Glutamatergic neuron (in vitro differentiated cells): ENCODE results near the gene NR3C2. TPM values are rescaled to one million over a fixed set of nuclear protein-coding genes. Genes with fewer than 3 reads are reported as not detected.

Source experiments
- DNase-seq: peaks from one replicate; pipeline ENCODE4 v3.0.0; 2022
- H3K27ac Mint-ChIP-seq: one replicate; pipeline ENCODE4 v1.8.0; 2020; ENCODE audit warnings: mild to moderate bottlenecking, mixed read lengths, inconsistent platforms; ENCODE audit not compliant: unreplicated experiment
- H3K27me3 Mint-ChIP-seq: one replicate; pipeline ENCODE4 v1.8.0; 2020; ENCODE audit warnings: mild to moderate bottlenecking, moderate library complexity, mixed read lengths, inconsistent platforms; ENCODE audit not compliant: unreplicated experiment
- H3K36me3 Mint-ChIP-seq: one replicate; pipeline ENCODE4 v1.8.0; 2020; ENCODE audit warnings: mild to moderate bottlenecking, mixed read lengths, inconsistent platforms; ENCODE audit not compliant: unreplicated experiment
- H3K4me1 Mint-ChIP-seq: one replicate; pipeline ENCODE4 v1.8.0; 2020; ENCODE audit warnings: mild to moderate bottlenecking, low read depth, mixed read lengths, inconsistent platforms; ENCODE audit not compliant: unreplicated experiment
- H3K4me3 Mint-ChIP-seq: one replicate; pipeline ENCODE4 v1.8.0; 2020; ENCODE audit warnings: mild to moderate bottlenecking, mixed read lengths, inconsistent platforms; ENCODE audit not compliant: unreplicated experiment
- H3K9me3 Mint-ChIP-seq: one replicate; pipeline ENCODE4 v1.8.0; 2020; ENCODE audit warnings: mild to moderate bottlenecking, moderate library complexity, mixed read lengths, inconsistent platforms; ENCODE audit not compliant: unreplicated experiment
- CTCF ChIP-seq: fragments of 200-600 bp; sonication (generic); IDR thresholded peaks from one replicate; pipeline ENCODE4 v1.5.0; 2021; ENCODE audit not compliant: partially characterized antibody, unreplicated experiment
- total RNA-seq: library from RNA; stranded (reverse); fragmentation: NEBNext Ultra II Directional; extraction: Animal tissue kit (Norgen Biotek cat#: 25700); gene quantifications from one replicate; pipeline ENCODE4 v1.2.1, GENCODE V29; 2021; ENCODE audit not compliant: unreplicated experiment

Gene NR3C2
- total RNA-seq, 1 donor from 2014 or later: 0.29 TPM

- Mint-ChIP-seq H3K27ac (no peak overlapping the region), H3K27me3 (no peaks in the 10 kb centered on the region), H3K4me3 (no peak overlapping the region), H3K9me3 (peaks cover 6% of the 10 kb centered on the region), H3K4me1 (no peaks in the 10 kb centered on the region), H3K36me3 (peaks cover 23% of the 10 kb centered on the region)
- no peak for DNase-seq
- TF ChIP-seq CTCF: no peak
These were observed 360.5 kb downstream of the NR3C2 start for GRCh38 chr4:148081745-148082144.

GRCh38 chr4:148081267-148081666, 360.9 kb downstream of the NR3C2 start:
- no peaks in the 10 kb centered on the region for H3K4me1 Mint-ChIP-seq
- DNase-seq: no peak
- peaks cover 7% of the 10 kb centered on the region for H3K9me3 Mint-ChIP-seq
- TF ChIP-seq CTCF: no peak
- peaks cover 24% of the 10 kb centered on the region for H3K36me3 Mint-ChIP-seq
- H3K27ac Mint-ChIP-seq: no peak overlapping the region
- H3K27me3 Mint-ChIP-seq: no peaks in the 10 kb centered on the region
- no peak overlapping the region for H3K4me3 Mint-ChIP-seq

- no peak for DNase-seq
- H3K9me3 Mint-ChIP-seq: peaks cover 10% of the 10 kb centered on the region
- H3K4me3 Mint-ChIP-seq: no peak overlapping the region
- no peaks in the 10 kb centered on the region for H3K27me3 Mint-ChIP-seq
- H3K36me3 Mint-ChIP-seq: peaks cover 25% of the 10 kb centered on the region
- no peak for TF ChIP-seq CTCF
- no peaks in the 10 kb centered on the region for H3K4me1 Mint-ChIP-seq
- no peak overlapping the region for H3K27ac Mint-ChIP-seq
These were observed 362.3 kb downstream of the NR3C2 start for GRCh38 chr4:148079961-148080360.

- peaks cover 8% of the 10 kb centered on the region for H3K9me3 Mint-ChIP-seq
- H3K4me1 Mint-ChIP-seq: no peaks in the 10 kb centered on the region
- no peak overlapping the region for H3K27ac Mint-ChIP-seq
- no peak for TF ChIP-seq CTCF
- H3K36me3 Mint-ChIP-seq: peaks cover 27% of the 10 kb centered on the region
- no peak overlapping the region for H3K4me3 Mint-ChIP-seq
- DNase-seq: no peak
- H3K27me3 Mint-ChIP-seq: peaks cover 3% of the 10 kb centered on the region
These were observed 364.2 kb downstream of the NR3C2 start for GRCh38 chr4:148078061-148078460.

GRCh38 chr4:148077581-148077980, 364.6 kb downstream of the NR3C2 start:
- Mint-ChIP-seq H3K27ac (no peak overlapping the region), H3K4me3 (no peak overlapping the region), H3K9me3 (peaks cover 11% of the 10 kb centered on the region), H3K4me1 (no peaks in the 10 kb centered on the region), H3K27me3 (peaks cover 3% of the 10 kb centered on the region), H3K36me3 (peaks cover 27% of the 10 kb centered on the region)
- TF ChIP-seq CTCF: no peak
- DNase-seq: no peak
